ENCODE data around the gene LRMDA. TPM values are rescaled to one million over a fixed set of nuclear protein-coding genes. Genes with fewer than 3 reads are reported as not detected.
A peak's percentile ranks its signal among the peaks of the same experiment; 100 is the strongest.

LRMDA gene
- total RNA-seq, 1 donor from 2014 or later: 17.1 TPM

- no peak for DNase-seq (ENCODE audit: low spot score)
Measured at GRCh38 chr10:75446508-75446907, 15.1 kb downstream of the LRMDA start.

DNA sequence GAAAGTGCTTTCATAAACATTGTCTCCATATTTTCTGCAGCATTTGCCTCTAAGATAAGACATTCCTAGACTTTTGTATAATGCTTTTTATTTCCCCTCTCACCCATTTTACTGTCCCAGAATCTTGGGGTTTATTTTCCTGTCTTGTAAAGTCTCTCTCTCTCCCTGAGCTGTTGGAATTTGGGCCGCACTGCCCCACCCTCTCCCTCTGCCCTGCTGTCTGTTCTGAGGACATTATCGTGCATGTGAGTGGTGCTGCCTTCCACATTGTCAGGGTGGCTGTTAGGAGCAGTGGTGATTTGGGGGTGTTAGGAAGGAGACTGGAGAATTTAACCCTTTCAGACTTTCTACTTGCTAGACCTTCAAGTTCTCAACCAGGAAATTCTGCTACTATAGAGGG, 16.7 kb downstream of the LRMDA start:
- no peak for DNase-seq (ENCODE audit: low spot score)

DNA sequence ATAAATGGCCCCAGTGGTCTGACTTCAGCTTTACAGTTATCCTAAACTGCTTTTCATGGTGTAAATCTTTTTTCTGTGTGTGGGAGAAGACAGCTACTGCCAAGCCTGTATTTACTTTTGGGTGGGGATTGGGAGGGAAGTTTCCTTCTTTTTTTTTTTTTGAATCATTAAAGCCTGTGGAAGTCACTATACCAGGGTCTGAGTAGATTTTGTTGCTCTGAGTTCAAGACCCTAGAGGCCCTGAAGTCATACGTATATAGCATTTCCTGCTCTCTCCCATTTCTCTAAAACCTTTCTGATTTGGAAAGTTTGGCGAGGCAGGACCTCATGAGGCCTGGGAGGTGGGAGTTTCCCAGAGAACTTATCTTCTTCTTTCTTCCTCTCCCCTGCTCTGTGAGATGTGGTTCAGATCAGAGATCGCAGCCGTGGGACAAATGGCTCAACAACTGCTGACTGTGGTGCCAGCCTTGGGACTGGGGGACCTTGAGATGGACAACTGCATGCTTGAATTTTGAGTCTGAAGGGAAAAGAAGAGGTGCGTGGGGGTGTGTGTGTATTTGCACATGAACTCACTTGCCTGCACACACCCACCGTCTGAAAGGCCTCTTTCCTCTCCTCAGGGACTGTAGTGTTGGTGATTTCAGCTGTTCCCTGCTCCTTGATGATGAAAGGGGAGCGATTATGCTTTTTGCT, 18.1 kb downstream of the LRMDA start:
- no peak for DNase-seq (ENCODE audit: low spot score)

DNA sequence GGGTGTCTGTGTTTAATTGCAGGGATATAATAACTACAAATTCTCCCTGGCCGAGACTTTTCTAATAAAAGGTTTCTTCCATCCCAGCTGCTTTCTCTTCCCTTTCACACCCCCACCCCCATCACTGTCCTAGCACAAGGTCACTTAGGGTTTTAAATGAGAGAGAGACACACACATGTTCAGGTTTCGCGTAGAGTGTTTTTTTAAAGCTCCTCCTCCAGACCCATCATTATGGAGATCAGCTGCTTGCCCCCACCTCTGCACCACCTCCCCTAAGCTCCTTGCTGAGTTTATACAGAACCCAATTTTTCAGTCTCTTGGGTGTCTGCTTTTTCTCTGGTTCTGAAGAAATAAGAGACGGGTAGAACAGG, 18.6 kb downstream of the LRMDA start:
- no peak for DNase-seq (ENCODE audit: low spot score)

DNA sequence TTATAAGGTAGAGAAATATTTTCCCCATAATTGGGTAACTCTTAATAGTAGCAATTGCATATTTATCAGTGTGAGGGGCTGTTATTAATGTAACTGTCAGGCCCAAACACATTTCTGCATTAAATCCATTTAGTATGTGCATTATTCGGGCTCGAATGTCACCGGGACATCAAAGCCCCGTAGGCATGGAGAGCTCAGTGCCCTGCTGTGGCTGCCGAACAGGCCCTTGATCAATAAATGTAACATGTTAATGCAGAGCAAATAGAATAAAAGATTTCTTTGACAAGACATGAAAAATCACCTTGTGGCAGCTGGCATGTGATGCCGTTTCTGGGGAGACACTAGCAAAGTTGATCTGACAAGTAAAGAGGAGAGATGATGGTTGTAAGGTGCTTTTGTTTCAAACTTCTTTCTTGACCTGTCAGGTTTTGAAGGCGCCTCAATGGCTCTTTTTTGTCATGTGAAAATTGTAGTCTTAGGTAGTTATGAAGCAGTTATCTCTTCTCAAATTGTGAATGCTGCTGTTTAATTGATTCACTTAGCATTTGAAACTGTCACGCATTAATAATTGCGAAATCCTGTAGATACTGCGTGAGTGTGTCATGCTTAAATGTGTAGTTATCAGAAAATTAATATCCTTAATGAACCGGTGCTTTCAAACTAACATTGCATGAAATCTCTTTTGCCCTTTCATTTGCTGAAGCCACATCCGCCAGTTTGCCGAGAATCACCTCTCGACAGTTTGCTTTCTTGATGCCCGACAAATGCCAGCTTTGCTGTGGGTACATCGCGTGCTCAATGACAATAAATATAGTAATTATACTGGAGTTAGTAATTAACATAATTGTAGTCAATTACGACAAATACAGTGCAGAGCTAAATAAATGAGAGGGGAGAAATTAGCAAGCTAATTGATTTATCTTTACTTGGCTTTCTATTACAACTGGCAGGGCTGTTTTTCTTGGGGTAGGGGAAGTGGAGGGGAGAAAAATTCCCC, 19.5 kb downstream of the LRMDA start:
- DNase-seq (ENCODE audit: low spot score): no peak

DNA sequence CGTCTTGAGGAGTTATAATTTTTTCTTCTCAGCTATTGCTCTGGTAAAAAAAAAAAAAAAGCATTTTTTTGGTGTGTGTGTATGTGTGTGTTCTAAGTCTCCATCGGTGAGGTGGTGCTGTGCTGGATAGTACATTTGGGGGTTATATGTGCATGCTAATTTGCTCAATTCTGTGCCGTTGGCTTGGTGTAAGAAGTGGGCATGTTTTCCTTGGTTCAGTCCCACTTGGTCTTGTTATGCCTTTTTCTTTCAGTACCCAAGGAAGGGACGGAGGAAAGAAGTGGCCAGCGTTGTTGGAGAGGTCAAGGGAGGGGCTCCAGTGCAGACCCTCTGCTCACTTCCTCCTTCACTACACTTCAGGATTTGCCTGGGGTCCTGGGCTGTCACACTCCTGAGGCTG, 20.4 kb downstream of the LRMDA start:
- DNase-seq (ENCODE audit: low spot score): no peak

DNA sequence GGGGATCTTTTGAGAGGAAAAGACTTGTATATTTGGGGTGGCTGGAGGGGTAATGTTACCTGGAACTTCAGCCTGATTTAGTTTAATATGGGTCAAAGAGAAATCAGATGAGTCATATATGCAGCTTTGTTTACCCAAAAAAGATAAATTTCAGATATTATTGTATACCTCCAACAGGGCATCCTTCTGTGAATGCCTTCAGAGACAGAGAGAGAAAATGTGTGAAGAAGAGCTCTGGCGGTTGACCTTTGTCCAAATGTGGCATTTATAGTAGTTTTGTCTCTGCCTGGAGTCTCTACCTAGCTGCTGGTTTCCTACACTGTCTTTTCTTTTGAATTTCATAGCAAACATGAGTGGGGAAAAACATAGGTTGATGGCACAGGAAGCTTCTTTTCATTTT, 21.6 kb downstream of the LRMDA start:
- DNase-seq (ENCODE audit: low spot score): no peak

DNA sequence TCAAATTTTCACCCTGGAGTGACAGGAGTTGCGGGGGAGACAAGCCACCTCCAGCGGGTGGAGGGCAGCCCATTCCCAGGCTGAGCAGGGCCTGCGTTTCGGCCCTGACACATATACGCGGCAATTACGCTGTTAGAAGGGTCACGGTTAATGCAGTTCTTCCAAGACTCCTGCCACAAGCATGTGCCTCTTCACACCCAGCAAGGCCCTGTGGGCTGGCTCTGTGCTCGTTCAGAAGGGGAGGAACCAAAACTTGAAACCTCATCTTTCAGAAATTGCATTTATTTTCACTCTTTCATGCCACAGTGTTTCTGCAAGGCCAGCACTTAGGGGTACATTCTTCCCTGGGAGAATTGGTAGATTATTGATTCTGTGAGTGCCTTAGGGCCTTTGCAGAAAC, 24.7 kb downstream of the LRMDA start:
- DNase-seq (ENCODE audit: low spot score): no peak

DNA sequence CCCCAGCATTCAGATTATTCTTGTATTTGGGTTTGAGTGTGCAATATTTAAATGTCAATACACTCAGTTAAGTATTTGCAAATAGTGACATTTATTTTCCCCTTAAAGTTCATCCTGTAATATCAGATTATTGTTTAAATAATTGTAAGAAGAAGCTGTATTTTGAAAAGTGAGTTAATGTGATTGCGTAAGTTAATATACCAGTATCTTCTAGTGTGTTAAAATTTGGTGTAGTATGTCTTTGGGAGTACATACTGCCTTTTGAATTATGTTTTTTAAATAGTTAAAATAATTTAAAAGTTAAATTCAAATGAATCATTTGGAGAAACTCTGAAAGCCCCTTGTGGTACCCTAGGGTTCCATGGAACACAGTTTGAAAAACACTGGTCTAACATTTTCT, 28.6 kb downstream of the LRMDA start:
- no peak for DNase-seq (ENCODE audit: low spot score)

- no peak for DNase-seq (ENCODE audit: low spot score)
Measured at GRCh38 chr10:75461672-75462649, 30.5 kb downstream of the LRMDA start.

DNA sequence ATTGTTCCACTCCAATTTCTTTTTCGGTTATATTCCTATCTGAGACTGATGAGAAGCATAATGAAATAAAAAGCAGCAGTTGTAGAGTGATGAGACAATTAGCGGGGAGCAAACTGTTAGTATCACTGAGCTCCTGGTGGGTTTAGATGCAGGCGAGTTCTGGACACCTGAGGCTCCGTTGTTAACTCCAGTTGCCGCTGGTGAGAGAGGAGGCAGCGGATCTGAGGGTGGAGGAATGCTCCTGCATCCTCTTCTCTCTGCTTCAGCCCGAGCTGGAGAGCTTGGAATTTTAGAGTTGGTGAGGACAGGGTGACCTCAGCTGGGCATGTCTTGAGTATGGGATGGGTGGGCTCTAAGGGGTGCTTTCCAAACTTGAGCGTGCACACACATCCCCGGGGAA, 31.4 kb downstream of the LRMDA start:
- DNase-seq (ENCODE audit: low spot score): no peak

GRCh38 chr10:75464478-75465449, 33.3 kb downstream of the LRMDA start:
- DNase-seq (ENCODE audit: low spot score): no peak

- DNase-seq (ENCODE audit: low spot score): no peak
Measured at GRCh38 chr10:75465450-75465827, 34.0 kb downstream of the LRMDA start.

DNA sequence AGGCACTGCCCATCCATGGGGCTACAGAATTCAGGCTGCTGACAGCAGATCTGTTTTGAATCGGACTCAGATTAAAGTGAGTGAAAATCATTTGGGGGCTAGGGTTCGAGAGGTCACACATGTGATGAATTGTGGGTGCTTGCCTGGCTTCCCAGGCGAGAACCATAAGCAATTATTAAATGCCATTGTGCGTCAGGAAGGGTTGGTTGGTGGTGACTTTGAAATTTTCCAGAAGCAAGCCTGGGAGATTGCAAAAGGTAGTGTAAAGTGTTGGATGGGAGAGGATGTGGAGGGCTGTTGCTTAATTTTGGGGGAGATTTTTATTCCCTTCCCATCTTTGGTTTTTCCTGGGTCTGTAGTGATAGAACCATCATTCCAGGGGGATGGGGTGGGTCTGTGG, 34.6 kb downstream of the LRMDA start:
- DNase-seq (ENCODE audit: low spot score): no peak

DNA sequence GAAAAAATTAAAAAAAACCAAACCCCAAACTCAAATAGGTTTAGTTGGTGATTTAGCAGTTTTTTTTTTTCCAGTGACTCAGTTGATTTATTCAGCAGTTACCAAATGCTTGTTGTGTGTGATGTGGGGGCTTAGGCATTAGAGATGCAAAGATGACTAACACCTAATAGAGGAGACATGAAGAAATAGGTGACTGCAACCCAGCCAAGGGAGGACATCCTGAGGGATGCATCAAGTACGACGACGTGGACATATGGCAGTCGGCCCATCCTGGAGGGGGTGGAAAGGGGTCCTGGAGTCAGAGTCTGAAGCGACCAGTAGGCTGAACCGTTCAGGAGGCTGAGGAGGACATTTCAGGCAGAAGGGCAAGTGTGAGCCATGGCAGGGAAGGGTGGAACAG, 35.5 kb downstream of the LRMDA start:
- no peak for DNase-seq (ENCODE audit: low spot score)

GRCh38 chr10:75468612-75469005, 37.2 kb downstream of the LRMDA start:
- DNase-seq (ENCODE audit: low spot score): no peak

GRCh38 chr10:75469006-75469616, 37.7 kb downstream of the LRMDA start:
- DNase-seq (ENCODE audit: low spot score): peak; percentile 32

- peak; percentile 37 for DNase-seq (ENCODE audit: low spot score)
Measured at GRCh38 chr10:75470901-75471300, 39.5 kb downstream of the LRMDA start.

DNA sequence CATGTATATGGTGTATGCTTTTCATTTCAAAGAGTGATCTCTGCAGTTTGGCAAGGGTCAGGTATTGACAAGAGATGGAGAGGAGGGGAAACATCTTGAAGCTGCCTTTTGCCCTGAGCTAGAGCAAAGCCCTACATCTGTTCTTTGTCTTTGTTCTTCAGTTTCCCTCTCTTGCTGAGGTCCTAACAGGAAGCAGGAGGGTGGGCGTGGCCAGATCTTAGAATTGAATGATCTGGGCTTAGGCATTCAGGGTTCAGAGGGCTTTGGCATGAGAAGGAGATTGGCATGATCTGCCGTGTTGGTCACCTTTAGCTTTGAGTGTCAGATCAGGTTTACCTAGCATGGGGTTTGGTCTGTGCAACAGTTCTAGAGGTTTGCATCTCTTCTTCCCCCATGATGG, 41.3 kb downstream of the LRMDA start:
- peak; percentile 44 for DNase-seq (ENCODE audit: low spot score)

DNA sequence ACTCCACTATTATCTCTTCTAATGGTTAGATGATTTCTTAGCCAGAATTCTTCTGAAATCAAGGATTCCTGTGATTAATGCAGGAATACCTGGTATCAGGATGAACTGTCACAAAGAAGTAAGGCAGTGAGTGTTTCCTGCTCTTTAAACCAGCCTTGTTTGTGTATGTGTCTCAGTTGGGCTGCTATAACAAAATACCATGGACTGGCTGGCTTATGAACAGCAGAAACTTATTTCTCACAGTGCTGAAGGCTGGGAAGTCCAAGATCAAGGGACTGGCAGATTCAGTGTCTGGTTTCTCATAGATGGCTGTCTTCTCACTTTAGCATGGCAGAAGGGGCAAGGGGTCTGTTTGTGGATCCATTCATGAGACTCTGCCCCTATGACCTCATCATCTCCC, 42.7 kb downstream of the LRMDA start:
- no peak for DNase-seq (ENCODE audit: low spot score)

Data from mucosa of gallbladder (tissue), 1 donor.